NT2/D1 (cell line): ENCODE measurements around the gene LRTM1.

Source experiments
- DNase-seq: peaks from one replicate; pipeline ENCODE4 v3.0.0-alpha.2; 2011; ENCODE audit warnings: low read depth, low spot score
- H3K27me3 ChIP-seq: 2 replicates; pipeline ENCODE4 v1.6.0; 2011; ENCODE audit warnings: mild to moderate bottlenecking; ENCODE audit not compliant: insufficient read length, insufficient read depth
- H3K36me3 ChIP-seq: 2 replicates; pipeline ENCODE4 v1.6.1; 2011; ENCODE audit warnings: mild to moderate bottlenecking, low read length, mixed read lengths; ENCODE audit not compliant: insufficient read depth, insufficient read length
- H3K4me1 ChIP-seq: 2 replicates; pipeline ENCODE4 v1.5.1; 2011; ENCODE audit not compliant: insufficient read depth, insufficient read length
- H3K4me3 ChIP-seq: 2 replicates; pipeline ENCODE4 v1.5.1; 2011; ENCODE audit warnings: low read depth; ENCODE audit not compliant: insufficient read length
- H3K9ac ChIP-seq: 2 replicates; pipeline ENCODE4 v1.6.0; 2011; ENCODE audit warnings: low read depth; ENCODE audit not compliant: insufficient read length
- H3K9me3 ChIP-seq: 2 replicates; pipeline ENCODE4 v1.5.1; 2011; ENCODE audit warnings: mild to moderate bottlenecking, low read length; ENCODE audit not compliant: insufficient read depth
- SUZ12 ChIP-seq: IDR thresholded peaks from 2 replicates; pipeline ENCODE4 v1.6.1; 2011; ENCODE audit not compliant: insufficient read length, insufficient read depth; ENCODE audit errors: extremely low read depth
- YY1 ChIP-seq: IDR thresholded peaks from 2 replicates; pipeline ENCODE4 v1.6.1; 2011; ENCODE audit not compliant: insufficient read length, insufficient read depth
- ZNF274 ChIP-seq: IDR thresholded peaks from 2 replicates; pipeline ENCODE4 v1.6.1; 2011; ENCODE audit warnings: mild to moderate bottlenecking, low read depth, low read length

The LRTM1 gene

GRCh38 chr3:54918516-54918915, 9.3 kb downstream of the LRTM1 start:
- H3K4me1 ChIP-seq = no peaks in the 10 kb centered on the region
- no peak overlapping the region for H3K9ac ChIP-seq

GRCh38 chr3:54917862-54918261, 10.0 kb downstream of the LRTM1 start:
- no peaks in the 10 kb centered on the region; the same call in 1 of the 2 replicates for H3K9me3 ChIP-seq
- H3K36me3 ChIP-seq = no peaks in the 10 kb centered on the region
- DNase-seq = no peak
- TF ChIP-seq SUZ12 = no peak
- no peak for TF ChIP-seq ZNF274
- TF ChIP-seq YY1 = no peak
- no peak overlapping the region for H3K4me3 ChIP-seq
- no peaks in the 10 kb centered on the region for H3K4me1 ChIP-seq
- no peak overlapping the region for H3K9ac ChIP-seq
- no peaks in the 10 kb centered on the region for H3K27me3 ChIP-seq

More at GRCh38 chr3:54918516-54918915, 9.3 kb downstream of the LRTM1 start:
- Histone ChIP-seq H3K27me3 (no peaks in the 10 kb centered on the region), H3K9me3 (no peaks in the 10 kb centered on the region; the same call in 1 of the 2 replicates), H3K36me3 (no peaks in the 10 kb centered on the region), H3K4me3 (no peak overlapping the region)
- DNase-seq = no peak
- TF ChIP-seq YY1 = no peak
- no peak for TF ChIP-seq SUZ12
- no peak for TF ChIP-seq ZNF274

- no peak overlapping the region for H3K9ac ChIP-seq
- H3K9me3 ChIP-seq = peaks cover 2% of the 10 kb centered on the region; the same call in 1 of the 2 replicates
- no peak for DNase-seq
- H3K27me3 ChIP-seq = no peaks in the 10 kb centered on the region
- H3K4me1 ChIP-seq = no peaks in the 10 kb centered on the region
- TF ChIP-seq ZNF274 (no peak), YY1 (no peak), SUZ12 (no peak)
- H3K4me3 ChIP-seq = no peak overlapping the region
- no peaks in the 10 kb centered on the region for H3K36me3 ChIP-seq
Measured at GRCh38 chr3:54917174-54917573, 10.7 kb downstream of the LRTM1 start.

- no peak for DNase-seq
- no peaks in the 10 kb centered on the region for H3K4me1 ChIP-seq
- no peaks in the 10 kb centered on the region for H3K27me3 ChIP-seq
- H3K9me3 ChIP-seq = peaks cover 7% of the 10 kb centered on the region; the same call in 1 of the 2 replicates
- TF ChIP-seq ZNF274 (no peak), SUZ12 (no peak), YY1 (no peak)
- H3K4me3 ChIP-seq = no peak overlapping the region
- H3K9ac ChIP-seq = no peak overlapping the region
- H3K36me3 ChIP-seq = no peaks in the 10 kb centered on the region
Measured at GRCh38 chr3:54916732-54917131, 11.1 kb downstream of the LRTM1 start.

GRCh38 chr3:54915976-54916375, 11.9 kb downstream of the LRTM1 start:
- no peaks in the 10 kb centered on the region for H3K36me3 ChIP-seq
- H3K9ac ChIP-seq = no peak overlapping the region
- TF ChIP-seq ZNF274 = no peak
- TF ChIP-seq SUZ12 = no peak
- no peak for TF ChIP-seq YY1
- H3K4me1 ChIP-seq = no peaks in the 10 kb centered on the region
- no peak for DNase-seq
- peaks cover 11% of the 10 kb centered on the region; the same call in 1 of the 2 replicates for H3K9me3 ChIP-seq
- no peak overlapping the region for H3K4me3 ChIP-seq
- no peaks in the 10 kb centered on the region for H3K27me3 ChIP-seq

- TF ChIP-seq YY1 (no peak), ZNF274 (no peak), SUZ12 (no peak)
- DNase-seq = no peak
Measured at GRCh38 chr3:54915181-54915580, 12.7 kb downstream of the LRTM1 start.

GRCh38 chr3:54914180-54914579, 13.7 kb downstream of the LRTM1 start:
- DNase-seq = no peak
- no peaks in the 10 kb centered on the region for H3K36me3 ChIP-seq
- H3K9me3 ChIP-seq = peaks cover 11% of the 10 kb centered on the region; the same call in 1 of the 2 replicates
- no peak for TF ChIP-seq ZNF274
- no peak for TF ChIP-seq YY1
- no peak for TF ChIP-seq SUZ12
- no peak overlapping the region for H3K4me3 ChIP-seq
- H3K27me3 ChIP-seq = no peaks in the 10 kb centered on the region
- no peak overlapping the region for H3K9ac ChIP-seq
- H3K4me1 ChIP-seq = no peaks in the 10 kb centered on the region

More at GRCh38 chr3:54915181-54915580, 12.7 kb downstream of the LRTM1 start:
- H3K27me3 ChIP-seq = no peaks in the 10 kb centered on the region
- no peak overlapping the region for H3K4me3 ChIP-seq
- peaks cover 11% of the 10 kb centered on the region; the same call in 1 of the 2 replicates for H3K9me3 ChIP-seq
- no peaks in the 10 kb centered on the region for H3K36me3 ChIP-seq
- H3K4me1 ChIP-seq = no peaks in the 10 kb centered on the region
- H3K9ac ChIP-seq = no peak overlapping the region
